ENCODE data around the gene AURKA.
A peak's percentile ranks its signal among the peaks of the same experiment; 100 is the strongest.

DNA sequence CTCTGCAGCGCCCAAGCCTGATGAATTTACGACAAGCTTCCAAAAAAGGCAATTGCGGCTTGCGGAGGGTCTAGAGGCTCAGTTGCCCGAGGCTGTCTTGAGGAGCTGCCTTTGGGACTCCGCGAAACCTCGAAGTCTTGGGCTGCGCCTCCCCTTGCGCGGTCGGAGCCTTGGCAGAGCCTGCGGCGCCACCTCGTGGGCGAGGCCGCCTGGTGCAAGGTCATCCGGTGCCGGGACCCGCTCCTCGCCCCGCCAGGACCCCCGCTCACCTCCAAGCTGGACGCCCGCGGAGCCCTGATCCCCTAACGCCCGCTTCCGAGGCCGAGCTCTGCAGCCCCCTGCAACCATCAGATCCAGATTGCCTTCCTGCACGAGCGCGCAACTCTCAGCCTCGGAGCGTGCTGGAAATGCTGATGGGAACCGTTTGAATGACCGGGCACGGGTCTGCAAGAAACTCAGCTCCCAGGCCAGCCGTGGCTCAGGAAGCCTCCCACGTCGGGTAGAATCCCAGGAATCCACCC is 48.1 kb downstream of the AURKA start:
- no peak for TF ChIP-seq TEAD4 (IDR thresholded peaks at IDR 0.05)
- TF ChIP-seq EP300 (IDR thresholded peaks at IDR 0.05; ENCODE audit: borderline replicate concordance) = no peak
- TF ChIP-seq, protein P1, sequence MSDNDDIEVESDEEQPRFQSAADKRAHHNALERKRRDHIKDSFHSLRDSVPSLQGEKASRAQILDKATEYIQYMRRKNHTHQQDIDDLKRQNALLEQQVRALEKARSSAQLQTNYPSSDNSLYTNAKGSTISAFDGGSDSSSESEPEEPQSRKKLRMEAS (IDR thresholded peaks at IDR 0.05) = no peak
- TF ChIP-seq RAD21 (IDR thresholded peaks at IDR 0.05; ENCODE audit: low read depth) = peak; percentile 76
- TF ChIP-seq YY1 (IDR thresholded peaks at IDR 0.05; ENCODE audit: low read depth) = no peak

All from Ishikawa (cell line).